ENCODE results near the gene NR0B2. TPM values are rescaled to one million over a fixed set of nuclear protein-coding genes. Genes with fewer than 3 reads are reported as not detected.

NR0B2 gene
- total RNA-seq, 2 donors from 2014 or later: 0.64 to 1.8 TPM

- Histone ChIP-seq H3K4me1 (no peaks in the 10 kb centered on the region), H3K4me3 (peak within 1 kb of the TSS; percentile 64), H3K27me3 (no peaks in the 10 kb centered on the region), H3K27ac (peak within 1 kb of the TSS; percentile 100), H3K36me3 (no peaks in the 10 kb centered on the region), H3K9ac (ENCODE audit: low read depth in 2 of 2, low read length in 2 of 2) (peak within 1 kb of the TSS; percentile 83 to 95), H3K9me3 (no peaks in the 10 kb centered on the region)
- intact Hi-C loops (cut with DNase I): no loop called here
- DNase-seq: peak; percentile 93
- peak; percentile 79 for TF ChIP-seq CTCF (IDR thresholded peaks at IDR 0.05)
Observed at GRCh38 chr1:26862781-26863684, 50.7 kb downstream of the NR0B2 start, which contains the start of gene SFN. TSS of gene SFN (plus strand) at chr1:26863149. CDS start at chr1:26863213, 64 bp downstream.

GRCh38 chr1:26861889-26862378, 51.8 kb downstream of the NR0B2 start:
- H3K9me3 ChIP-seq: no peaks in the 10 kb centered on the region
- H3K27ac ChIP-seq: peak overlapping the region; percentile 56
- peak overlapping the region in 1 of 2 donors; percentile 95 for H3K9ac ChIP-seq (ENCODE audit: low read depth in 2 of 2, low read length in 2 of 2)
- H3K27me3 ChIP-seq: no peaks in the 10 kb centered on the region
- TF ChIP-seq CTCF (IDR thresholded peaks at IDR 0.05): no peak
- intact Hi-C loops (cut with DNase I): no loop called here
- DNase-seq: peak; percentile 44
- H3K4me1 ChIP-seq: no peaks in the 10 kb centered on the region
- H3K4me3 ChIP-seq: no peak overlapping the region
- H3K36me3 ChIP-seq: no peaks in the 10 kb centered on the region

Other genes starting within 250 kb of the NR0B2 start
- 10 to 100 TPM; 49.6 to 76.2 TPM for gene ARID1A, start 218.0 kb downstream of the NR0B2 start, total RNA-seq
- gene PIGV, start 126.0 kb downstream of the NR0B2 start, total RNA-seq: 10 to 100 TPM; 16.8 to 24.2 TPM
- 10 to 100 TPM; 14.1 to 16.8 TPM for gene ZDHHC18, start 87.3 kb downstream of the NR0B2 start, total RNA-seq
- gene SFN, start 50.8 kb downstream of the NR0B2 start, total RNA-seq: 100 to 1,000 TPM; 239 to 253 TPM
- gene GPN2, start 23.7 kb downstream of the NR0B2 start, total RNA-seq: 10 to 100 TPM; 32.4 to 36.2 TPM
- gene GPATCH3, start 13.5 kb downstream of the NR0B2 start, total RNA-seq: 10 to 100 TPM; 13.9 to 14.4 TPM
- 10 to 100 TPM; 37.9 to 92.5 TPM for gene NUDC, start 7.8 kb upstream of the NR0B2 start, total RNA-seq
- 10 to 100 TPM; 23.2 to 27.3 TPM for gene KDF1, start 46.5 kb upstream of the NR0B2 start, total RNA-seq
- gene TRNP1, start 79.7 kb upstream of the NR0B2 start, total RNA-seq: 1 to 10 TPM; 2.5 to 2.7 TPM
- 1 to 10 TPM; 1.0 to 3.8 TPM for gene TENT5B, start 98.9 kb upstream of the NR0B2 start, total RNA-seq
- 10 to 100 TPM; 63.6 to 99.6 TPM for gene SLC9A1, start 241.2 kb upstream of the NR0B2 start, total RNA-seq